ENCODE measurements around the gene LLGL1.

LLGL1 gene

DNA sequence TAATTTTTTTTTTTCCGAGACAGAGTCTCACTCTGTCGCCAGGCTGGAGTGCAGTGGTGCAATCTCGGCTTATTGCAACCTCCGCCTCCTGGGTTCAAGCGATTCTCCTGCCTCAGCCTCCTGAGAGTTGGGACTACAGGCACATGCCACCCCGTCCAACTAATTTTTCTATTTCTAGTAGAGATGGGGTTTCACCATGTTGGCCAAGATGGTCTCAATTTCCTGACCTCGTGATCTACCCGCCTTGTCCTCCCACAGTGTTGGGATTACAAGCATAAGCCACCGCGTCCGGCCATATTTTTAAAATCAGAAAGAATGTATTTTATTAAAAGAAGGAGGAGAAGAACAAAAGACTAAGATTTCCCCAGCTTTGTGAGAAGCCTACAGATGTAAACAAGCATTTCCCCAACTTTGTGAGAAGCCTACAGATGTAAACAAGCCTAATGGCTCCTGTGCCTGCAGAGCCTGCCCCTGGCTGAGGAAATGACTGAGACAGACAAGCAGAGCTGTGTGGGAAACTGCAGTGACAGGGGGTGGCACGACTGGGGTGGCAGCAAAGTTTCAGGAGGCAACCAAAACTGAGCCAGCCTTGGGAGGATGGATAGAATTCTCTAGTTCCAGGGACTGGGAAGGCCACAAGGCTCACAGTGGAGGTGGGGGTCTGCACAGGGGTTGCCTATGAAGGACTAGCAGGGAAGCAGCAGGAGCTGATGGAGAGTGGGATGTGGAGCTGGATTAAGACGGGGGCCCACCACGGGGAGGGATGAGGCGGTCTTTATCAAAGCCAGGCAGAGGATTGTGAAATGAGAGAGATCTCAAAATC, 66.5 kb downstream of the LLGL1 start:
- H3K27me3 ChIP-seq (ENCODE audit: insufficient read depth, low read length) = no peaks in the 10 kb centered on the region
- no peak overlapping the region for H3K4me2 ChIP-seq (ENCODE audit: low read length)
- H2AFZ ChIP-seq (ENCODE audit: low read length) = no peak overlapping the region
- no peaks in the 10 kb centered on the region for H3K4me1 ChIP-seq (ENCODE audit: insufficient read depth, low read length, severe bottlenecking)
- H3F3A ChIP-seq (ENCODE audit: insufficient read depth, low read length) = no peaks in the 10 kb centered on the region
- H3K36me3 ChIP-seq (ENCODE audit: insufficient read depth, low read length) = peaks cover 79% of the 10 kb centered on the region
- TF ChIP-seq EZH2 (IDR thresholded peaks at IDR 0.05; ENCODE audit: borderline replicate concordance, low read length) = no peak
- TF ChIP-seq, protein P1, sequence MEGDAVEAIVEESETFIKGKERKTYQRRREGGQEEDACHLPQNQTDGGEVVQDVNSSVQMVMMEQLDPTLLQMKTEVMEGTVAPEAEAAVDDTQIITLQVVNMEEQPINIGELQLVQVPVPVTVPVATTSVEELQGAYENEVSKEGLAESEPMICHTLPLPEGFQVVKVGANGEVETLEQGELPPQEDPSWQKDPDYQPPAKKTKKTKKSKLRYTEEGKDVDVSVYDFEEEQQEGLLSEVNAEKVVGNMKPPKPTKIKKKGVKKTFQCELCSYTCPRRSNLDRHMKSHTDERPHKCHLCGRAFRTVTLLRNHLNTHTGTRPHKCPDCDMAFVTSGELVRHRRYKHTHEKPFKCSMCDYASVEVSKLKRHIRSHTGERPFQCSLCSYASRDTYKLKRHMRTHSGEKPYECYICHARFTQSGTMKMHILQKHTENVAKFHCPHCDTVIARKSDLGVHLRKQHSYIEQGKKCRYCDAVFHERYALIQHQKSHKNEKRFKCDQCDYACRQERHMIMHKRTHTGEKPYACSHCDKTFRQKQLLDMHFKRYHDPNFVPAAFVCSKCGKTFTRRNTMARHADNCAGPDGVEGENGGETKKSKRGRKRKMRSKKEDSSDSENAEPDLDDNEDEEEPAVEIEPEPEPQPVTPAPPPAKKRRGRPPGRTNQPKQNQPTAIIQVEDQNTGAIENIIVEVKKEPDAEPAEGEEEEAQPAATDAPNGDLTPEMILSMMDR (IDR thresholded peaks at IDR 0.05; ENCODE audit: low read length) = no peak
- H3K9me2 ChIP-seq (ENCODE audit: low read depth, low read length) = no peaks in the 10 kb centered on the region
- H3K27ac ChIP-seq (ENCODE audit: low read depth, low read length, poor library complexity, severe bottlenecking) = no peak overlapping the region
- H3K9me3 ChIP-seq (ENCODE audit: low read length) = no peaks in the 10 kb centered on the region
- no peak overlapping the region for H3K9ac ChIP-seq (ENCODE audit: low read length)
- no peaks in the 10 kb centered on the region for H4K20me1 ChIP-seq (ENCODE audit: insufficient read depth, low read length)
- no peaks in the 10 kb centered on the region for H3K79me2 ChIP-seq (ENCODE audit: insufficient read depth, low read length)
- no peak overlapping the region for H3K4me3 ChIP-seq (ENCODE audit: low read depth, low read length, poor library complexity, severe bottlenecking)
